ENCODE data around the gene VAPB. TPM values are rescaled to one million over a fixed set of nuclear protein-coding genes. Genes with fewer than 3 reads are reported as not detected.

Gene VAPB
- total and polyA plus RNA-seq, 8 donors, result 36.3 to 52.9 (median 46.2) TPM

DNA sequence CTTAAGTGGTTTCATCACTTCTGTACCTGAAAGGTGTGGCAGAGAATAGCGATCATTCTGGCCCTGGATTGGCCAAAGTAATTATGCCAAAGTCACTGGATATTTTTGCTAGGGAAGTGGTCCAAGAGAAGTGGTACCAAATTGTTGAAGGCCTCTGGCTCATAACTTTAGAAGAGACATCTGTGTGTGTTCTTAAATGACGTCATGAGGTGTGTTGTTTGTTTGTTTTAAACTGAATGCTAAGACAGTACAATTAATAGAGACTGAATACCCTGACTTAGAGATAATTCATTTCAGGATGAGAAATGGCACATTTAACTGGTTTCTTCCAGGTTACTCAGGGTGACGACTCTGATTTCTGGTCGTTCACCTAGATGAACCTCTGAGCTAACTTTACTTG is 3.3 kb downstream of the VAPB start:
- Histone ChIP-seq H3K27ac (no peak overlapping the region), H3K4me1 (peaks cover 17 to 66% of the 10 kb centered on the region in 2 donors), H3K4me3 (no peak overlapping the region), H3K36me3 (peaks cover 0 to 16% of the 10 kb centered on the region in 2 donors), H3K27me3 (no peaks in the 10 kb centered on the region), H3K9me3 (no peaks in the 10 kb centered on the region)
- ATAC-seq (no peak), DNase-seq (no peak)
- intact Hi-C loops (cut with DNase I), result no loop called here
- TF ChIP-seq, protein P1, sequence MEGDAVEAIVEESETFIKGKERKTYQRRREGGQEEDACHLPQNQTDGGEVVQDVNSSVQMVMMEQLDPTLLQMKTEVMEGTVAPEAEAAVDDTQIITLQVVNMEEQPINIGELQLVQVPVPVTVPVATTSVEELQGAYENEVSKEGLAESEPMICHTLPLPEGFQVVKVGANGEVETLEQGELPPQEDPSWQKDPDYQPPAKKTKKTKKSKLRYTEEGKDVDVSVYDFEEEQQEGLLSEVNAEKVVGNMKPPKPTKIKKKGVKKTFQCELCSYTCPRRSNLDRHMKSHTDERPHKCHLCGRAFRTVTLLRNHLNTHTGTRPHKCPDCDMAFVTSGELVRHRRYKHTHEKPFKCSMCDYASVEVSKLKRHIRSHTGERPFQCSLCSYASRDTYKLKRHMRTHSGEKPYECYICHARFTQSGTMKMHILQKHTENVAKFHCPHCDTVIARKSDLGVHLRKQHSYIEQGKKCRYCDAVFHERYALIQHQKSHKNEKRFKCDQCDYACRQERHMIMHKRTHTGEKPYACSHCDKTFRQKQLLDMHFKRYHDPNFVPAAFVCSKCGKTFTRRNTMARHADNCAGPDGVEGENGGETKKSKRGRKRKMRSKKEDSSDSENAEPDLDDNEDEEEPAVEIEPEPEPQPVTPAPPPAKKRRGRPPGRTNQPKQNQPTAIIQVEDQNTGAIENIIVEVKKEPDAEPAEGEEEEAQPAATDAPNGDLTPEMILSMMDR (IDR thresholded peaks at IDR 0.05), result no peak

DNA sequence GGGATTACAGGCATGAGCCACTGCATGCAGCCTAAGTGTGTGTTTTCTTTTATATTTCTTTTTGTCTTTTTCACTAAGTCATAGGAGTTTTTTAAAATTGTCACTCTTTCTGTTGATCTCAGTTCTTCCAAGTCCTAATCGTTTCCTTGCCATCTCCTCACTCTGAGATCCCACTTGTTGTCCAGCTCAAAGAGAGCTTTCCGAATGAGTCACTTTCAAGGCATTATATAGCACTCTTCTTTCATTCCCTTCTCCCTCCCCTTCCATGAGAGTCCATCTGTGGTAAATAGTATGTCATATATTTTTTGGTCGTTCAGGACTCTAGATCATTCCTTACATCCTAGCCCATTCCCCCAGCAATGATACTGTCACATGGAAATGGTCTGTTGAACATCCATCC is 4.3 kb downstream of the VAPB start:
- intact Hi-C loops (cut with DNase I), result no loop called here
- DNase-seq (no peak), ATAC-seq (no peak)
- TF ChIP-seq, protein P1 (IDR thresholded peaks at IDR 0.05), result no peak
- H3K4me1 ChIP-seq, result peaks cover 17 to 72% of the 10 kb centered on the region in 2 donors
- no peak overlapping the region for H3K4me3 ChIP-seq
- H3K36me3 ChIP-seq, result peaks cover 0 to 16% of the 10 kb centered on the region in 2 donors
- no peaks in the 10 kb centered on the region for H3K27me3 ChIP-seq
- H3K27ac ChIP-seq, result no peak overlapping the region
- no peaks in the 10 kb centered on the region for H3K9me3 ChIP-seq

DNA sequence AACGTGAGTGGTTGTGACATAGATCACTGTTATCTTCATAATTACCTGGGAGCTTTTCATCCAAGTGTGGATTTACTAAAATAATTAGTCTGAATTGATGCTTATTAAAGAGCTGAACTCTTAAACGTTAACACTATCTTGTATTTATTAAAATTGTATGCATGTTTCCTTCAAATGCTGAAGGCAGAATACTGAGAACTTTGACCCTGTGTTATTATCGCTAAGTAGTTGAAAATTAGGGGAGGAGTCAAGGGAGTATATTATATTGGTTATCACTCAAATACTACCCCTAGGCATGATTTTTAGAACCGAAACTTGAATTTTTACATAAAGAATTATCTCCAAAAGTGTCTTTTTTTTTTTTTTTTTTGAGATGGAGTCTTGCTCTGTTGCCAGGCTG is 5.8 kb downstream of the VAPB start:
- H3K4me1 ChIP-seq, result peaks cover 17 to 74% of the 10 kb centered on the region in 2 donors
- no peak for DNase-seq
- H3K27ac ChIP-seq, result no peak overlapping the region
- no peaks in the 10 kb centered on the region for H3K27me3 ChIP-seq
- TF ChIP-seq, protein P1 (IDR thresholded peaks at IDR 0.05), result no peak
- no peak overlapping the region for H3K4me3 ChIP-seq
- no peaks in the 10 kb centered on the region for H3K9me3 ChIP-seq
- ATAC-seq, result no peak
- peaks cover 0 to 16% of the 10 kb centered on the region in 2 donors for H3K36me3 ChIP-seq
- intact Hi-C loops (cut with DNase I), result no loop called here

DNA sequence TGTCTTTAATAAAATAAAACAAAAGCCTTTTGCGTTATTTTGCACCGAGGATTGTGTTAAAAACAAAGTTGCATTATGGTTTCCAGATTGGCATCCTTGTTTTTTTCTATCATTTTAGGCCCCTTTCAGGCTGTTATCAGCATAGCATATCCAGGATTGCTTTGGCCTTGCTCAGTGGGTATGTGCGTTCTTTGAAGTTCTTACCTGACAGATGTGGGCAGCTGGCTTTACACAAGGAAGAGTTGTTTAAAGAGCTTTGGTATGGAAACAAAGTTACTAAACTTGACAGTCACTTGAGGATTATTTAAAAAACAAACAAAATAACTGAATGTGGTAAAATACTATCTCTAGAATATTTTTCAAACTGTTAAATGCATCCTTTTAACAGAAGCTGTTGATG is 6.6 kb downstream of the VAPB start:
- Histone ChIP-seq H3K4me1 (peaks cover 9 to 72% of the 10 kb centered on the region in 2 donors), H3K9me3 (no peaks in the 10 kb centered on the region), H3K36me3 (peaks cover 0 to 16% of the 10 kb centered on the region in 2 donors), H3K27me3 (no peaks in the 10 kb centered on the region), H3K4me3 (no peak overlapping the region), H3K27ac (no peak overlapping the region)
- intact Hi-C loops (cut with DNase I), result no loop called here
- no peak for ATAC-seq
- DNase-seq, result no peak
- TF ChIP-seq, protein P1 (IDR thresholded peaks at IDR 0.05), result no peak

DNA sequence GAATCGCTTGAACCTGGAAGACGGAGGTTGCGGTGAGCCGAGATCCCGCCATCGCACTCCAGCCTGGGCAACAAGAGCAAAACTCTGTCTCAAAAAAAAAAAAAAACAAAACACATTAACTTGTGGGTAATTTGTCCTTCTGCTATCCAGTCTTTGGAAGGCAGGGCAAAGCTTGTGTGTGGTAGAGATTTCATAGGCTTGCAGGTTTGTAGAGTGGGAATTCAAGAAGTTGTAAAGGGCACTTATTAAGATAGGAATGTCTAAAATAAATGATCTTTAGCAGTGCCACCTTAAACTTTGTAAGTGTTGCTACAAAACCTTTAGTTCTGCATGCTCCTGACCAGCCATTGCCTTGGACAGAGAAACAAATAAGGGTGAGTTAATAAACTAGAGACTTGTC is 8.4 kb downstream of the VAPB start:
- Histone ChIP-seq H3K4me3 (no peak overlapping the region), H3K27me3 (no peaks in the 10 kb centered on the region), H3K4me1 (peaks cover 0 to 61% of the 10 kb centered on the region in 2 donors), H3K9me3 (no peaks in the 10 kb centered on the region), H3K36me3 (peaks cover 0 to 6% of the 10 kb centered on the region in 2 donors), H3K27ac (no peak overlapping the region)
- TF ChIP-seq, protein P1 (IDR thresholded peaks at IDR 0.05), result no peak
- intact Hi-C loops (cut with DNase I), result no loop called here
- DNase-seq, result no peak
- ATAC-seq, result peak; percentile 91

All from left lung (tissue), 10 donors.